SKM-1 treated with dmso at 0.1 percent for 144 hours (cell line): Measurements from ENCODE around the gene CARD9.

Source experiments
- DNase-seq: peaks from one replicate; lab custom pipeline; 2025; ENCODE audit not compliant: unreplicated experiment; lab: John Stamatoyannopoulos, UW

Gene CARD9

GRCh38 chr9:136402067-136402466 lies 28.6 kb upstream of the CARD9 start:
- DNase-seq: no peak

- DNase-seq: no peak
Observed at GRCh38 chr9:136401173-136401922, 27.9 kb upstream of the CARD9 start.

- DNase-seq: peak; percentile 77
Observed at GRCh38 chr9:136400038-136400834, 26.8 kb upstream of the CARD9 start, which contains the start of gene SNAPC4. SNAPC4 (minus strand) TSS chr9:136400170; CDS start chr9:136398428, 1,742 bp downstream.

GRCh38 chr9:136399176-136400037 lies 25.9 kb upstream of the CARD9 start:
- peak; percentile 6 for DNase-seq

- DNase-seq: no peak
Observed at GRCh38 chr9:136398286-136398685, 24.8 kb upstream of the CARD9 start.

GRCh38 chr9:136397643-136398042 lies 24.2 kb upstream of the CARD9 start:
- DNase-seq: no peak

GRCh38 chr9:136396219-136396515 lies 22.7 kb upstream of the CARD9 start:
- no peak for DNase-seq

GRCh38 chr9:136395345-136396218 lies 22.1 kb upstream of the CARD9 start:
- DNase-seq: no peak

GRCh38 chr9:136395020-136395340 lies 21.5 kb upstream of the CARD9 start:
- DNase-seq: no peak

GRCh38 chr9:136394312-136395019 lies 21.0 kb upstream of the CARD9 start:
- DNase-seq: no peak

GRCh38 chr9:136393531-136393930 lies 20.1 kb upstream of the CARD9 start:
- DNase-seq: no peak

- no peak for DNase-seq
Observed at GRCh38 chr9:136392538-136393449, 19.3 kb upstream of the CARD9 start.

- no peak for DNase-seq
Observed at GRCh38 chr9:136391737-136392537, 18.5 kb upstream of the CARD9 start.

- no peak for DNase-seq
Observed at GRCh38 chr9:136389396-136389795, 15.9 kb upstream of the CARD9 start.

- no peak for DNase-seq
Observed at GRCh38 chr9:136387217-136387616, 13.7 kb upstream of the CARD9 start.

GRCh38 chr9:136386018-136386417 lies 12.5 kb upstream of the CARD9 start:
- no peak for DNase-seq

- DNase-seq: no peak
Observed at GRCh38 chr9:136385015-136385414, 11.5 kb upstream of the CARD9 start.

GRCh38 chr9:136383436-136383835 lies 10.0 kb upstream of the CARD9 start:
- no peak for DNase-seq
